H1 (cell line): Measurements from ENCODE around the gene ME1. TPM values are rescaled to one million over a fixed set of nuclear protein-coding genes. Genes with fewer than 3 reads are reported as not detected.

ENCODE experiments used
- CTCF ChIA-PET: fragments of 300-600 bp; sonication (Branson Sonifier 250); formaldehyde crosslinking; loops from one replicate; lab custom pipeline; 2021; ENCODE audit not compliant: partially characterized antibody; lab: Charles Lee
- POLR2A ChIA-PET: fragments of 300-600 bp; sonication (Branson Sonifier 250); formaldehyde crosslinking; loops from one replicate; lab custom pipeline; 2021; ENCODE audit warnings: inconsistent platforms; ENCODE audit not compliant: partially characterized antibody; lab: Charles Lee
- DNase-seq, 2 experiments: peaks; one replicate each; pipeline versions ENCODE4 v3.0.0 to v3.0.0-alpha.2; 2010 to 2022; ENCODE audit warnings: low spot score in 2 of 2, low read depth in 1 of 2, mixed read lengths in 1 of 2
- FAIRE-seq: peaks from 2 replicates; lab custom pipeline; 2011; peaks lifted over from hg19 to GRCh38; lab: Jason Lieb, UNC
- H2AFZ ChIP-seq: 2 replicates; pipeline ENCODE4 v1.8.1; 2012; ENCODE audit warnings: low read length, inconsistent platforms
- H2AK5ac ChIP-seq: 2 replicates; pipeline ENCODE4 v1.6.1; 2013; ENCODE audit warnings: low read depth, low read length
- H2BK120ac ChIP-seq: replicated peaks from 2 replicates; pipeline ENCODE3; 2013; ENCODE audit warnings: low read depth, low read length, inconsistent platforms
- H2BK12ac ChIP-seq: 2 replicates; pipeline ENCODE4 v1.6.1; 2013; ENCODE audit warnings: low read depth, low read length
- H2BK15ac ChIP-seq: 2 replicates; pipeline ENCODE4 v1.6.1; 2013; ENCODE audit warnings: low read length
- H2BK20ac ChIP-seq: 2 replicates; pipeline ENCODE4 v1.6.1; 2013; ENCODE audit warnings: low read length
- H2BK5ac ChIP-seq: 2 replicates; pipeline ENCODE4 v1.6.1; 2013; ENCODE audit warnings: low read depth, low read length
- H3K14ac ChIP-seq: 2 replicates; pipeline ENCODE4 v1.6.1; 2013; ENCODE audit warnings: inconsistent platforms; ENCODE audit not compliant: insufficient read length
- H3K18ac ChIP-seq: 2 replicates; pipeline ENCODE4 v1.6.1; 2013; ENCODE audit warnings: low read length; ENCODE audit errors: extremely low read depth
- H3K23ac ChIP-seq: 2 replicates; pipeline ENCODE4 v1.6.1; 2013; ENCODE audit warnings: inconsistent platforms; ENCODE audit not compliant: insufficient read length
- H3K23me2 ChIP-seq: 2 replicates; pipeline ENCODE4 v1.6.1; 2013; ENCODE audit warnings: low read depth, low read length
- H3K27ac ChIP-seq: 2 replicates; pipeline ENCODE4 v1.6.1; 2011; ENCODE audit warnings: low read depth, low read length, inconsistent platforms
- H3K27me3 ChIP-seq, 4 experiments: replicated peaks in 1 of 4; 1 replicate in 1 of 4; 2 replicates in 3 of 4; pipeline versions ENCODE4 v1.6.1 to v1.8.1; 2011 to 2013; ENCODE audit warnings: low read length in 3 of 4, mild to moderate bottlenecking in 3 of 4, inconsistent platforms in 2 of 4, mixed read lengths in 2 of 4, moderate library complexity in 1 of 4; ENCODE audit not compliant: control insufficient read depth in 3 of 4, insufficient read depth in 3 of 4; ENCODE audit errors: extremely low read depth in 1 of 4
- H3K36me3 ChIP-seq, 4 experiments: 2 replicates each; pipeline versions ENCODE4 v1.6.1 to v1.8.1; 2011 to 2013; ENCODE audit warnings: mild to moderate bottlenecking in 4 of 4, low read length in 3 of 4, moderate library complexity in 2 of 4, control low read depth in 1 of 4, inconsistent platforms in 1 of 4; ENCODE audit not compliant: insufficient read depth in 4 of 4, control insufficient read depth in 2 of 4
- H3K4ac ChIP-seq: replicated peaks from 2 replicates; pipeline ENCODE3; 2013; ENCODE audit warnings: low read length, low read depth, mixed read lengths, inconsistent platforms; ENCODE audit not compliant: insufficient read length
- H3K4me1 ChIP-seq, 4 experiments: replicated peaks in 1 of 4; 1 replicate in 1 of 4; 2 replicates in 3 of 4; pipeline versions ENCODE4 v1.6.1 to v1.8.1; 2011 to 2013; ENCODE audit warnings: low read length in 3 of 4, inconsistent platforms in 2 of 4, mixed read lengths in 1 of 4; ENCODE audit not compliant: insufficient read depth in 4 of 4, control insufficient read depth in 3 of 4
- H3K4me2 ChIP-seq, 2 experiments: 2 replicates each; pipeline versions ENCODE4 v1.6.1 to v1.8.1; 2011 to 2013; ENCODE audit warnings: low read depth in 2 of 2, low read length in 2 of 2, control low read depth in 1 of 2, inconsistent platforms in 1 of 2, mild to moderate bottlenecking in 1 of 2; ENCODE audit not compliant: insufficient read depth in 1 of 2
- H3K4me3 ChIP-seq, 4 experiments: fragments of 200-600, 300-600 bp in 1 of 4; sonication (generic), shearing (Covaris generic), sonication (Bioruptor Twin) in 1 of 4; 2 replicates each; pipeline versions ENCODE4 v1.5.1 to v1.8.1; 2011 to 2016; ENCODE audit warnings: low read length in 4 of 4, low read depth in 3 of 4, control low read depth in 2 of 4, inconsistent platforms in 2 of 4, mild to moderate bottlenecking in 2 of 4, mixed read lengths in 1 of 4, moderate library complexity in 1 of 4; ENCODE audit not compliant: insufficient read depth in 2 of 4; ENCODE audit errors: extremely low read depth in 1 of 4
- H3K56ac ChIP-seq: replicated peaks from 2 replicates; pipeline ENCODE3; 2013; ENCODE audit warnings: low read depth, mild to moderate bottlenecking, mixed read lengths, low read length, inconsistent platforms; ENCODE audit not compliant: insufficient read length
- H3K79me1 ChIP-seq: 2 replicates; pipeline ENCODE4 v1.6.1; 2013; ENCODE audit warnings: low read depth, low read length, control low read depth
- H3K79me2 ChIP-seq, 2 experiments: 2 replicates each; pipeline versions ENCODE4 v1.6.1 to v1.8.1; 2012 to 2013; ENCODE audit warnings: low read length in 2 of 2, mild to moderate bottlenecking in 2 of 2, inconsistent platforms in 1 of 2; ENCODE audit not compliant: insufficient read depth in 2 of 2, control insufficient read depth in 1 of 2
- H3K9ac ChIP-seq, 4 experiments: replicated peaks in 1 of 4; 1 replicate in 1 of 4; 2 replicates in 3 of 4; pipeline versions ENCODE4 v1.6.1 to v1.8.1; 2011 to 2013; ENCODE audit warnings: low read depth in 3 of 4, low read length in 3 of 4, control low read depth in 2 of 4, mild to moderate bottlenecking in 2 of 4, moderate library complexity in 2 of 4, inconsistent platforms in 1 of 4; ENCODE audit errors: extremely low read depth in 1 of 4
- H3K9me3 ChIP-seq, 2 experiments: 2 replicates each; pipeline versions ENCODE4 v1.6.1 to v1.8.1; 2012 to 2013; ENCODE audit warnings: mild to moderate bottlenecking in 2 of 2, moderate library complexity in 2 of 2, control low read depth in 1 of 2, inconsistent platforms in 1 of 2, low read depth in 1 of 2, low read length in 1 of 2, mixed read lengths in 1 of 2; ENCODE audit not compliant: insufficient read depth in 2 of 2
- H4K20me1 ChIP-seq, 2 experiments: replicated peaks in 1 of 2; 2 replicates each; pipeline versions ENCODE3 to v1.8.1; 2011 to 2013; ENCODE audit warnings: inconsistent platforms in 2 of 2, low read length in 2 of 2, mild to moderate bottlenecking in 1 of 2; ENCODE audit not compliant: insufficient read depth in 2 of 2, control insufficient read depth in 1 of 2
- H4K5ac ChIP-seq: 2 replicates; pipeline ENCODE4 v1.6.1; 2013; ENCODE audit warnings: low read length, low read depth, mixed read lengths, inconsistent platforms; ENCODE audit not compliant: insufficient read length
- H4K8ac ChIP-seq: 2 replicates; pipeline ENCODE4 v1.8.0; 2013; ENCODE audit warnings: mild to moderate bottlenecking, moderate library complexity, low read length, inconsistent platforms; ENCODE audit not compliant: insufficient read depth; ENCODE audit errors: extremely low read depth
- H4K91ac ChIP-seq: replicated peaks from 2 replicates; pipeline ENCODE3; 2013; ENCODE audit warnings: low read length, mixed read lengths, inconsistent platforms; ENCODE audit not compliant: insufficient read length
- CHD1 ChIP-seq: IDR thresholded peaks from 2 replicates; pipeline ENCODE4 v1.6.1; 2012; ENCODE audit warnings: low read depth, low read length, improper control_type of control experiment
- POU5F1 ChIP-seq: IDR thresholded peaks from 2 replicates; pipeline ENCODE4 v1.6.1; 2011; ENCODE audit warnings: low read depth, mild to moderate bottlenecking, low read length, moderate library complexity
- WGBS, 2 experiments: shearing (Covaris generic) in 1 of 2; methylation state at CpG; one replicate each; pipeline versions ENCODE4 v1.1.6 to v1.1.7; 2013 to 2015; ENCODE audit warnings: low lambda C conversion rate in 2 of 2, mixed read lengths in 2 of 2, inconsistent platforms in 1 of 2, low coverage in 1 of 2, missing lambda C conversion rate in 1 of 2; ENCODE audit not compliant: insufficient replicate concordance in 2 of 2, insufficient coverage in 1 of 2, insufficient read length in 1 of 2; ENCODE audit errors: extremely low coverage in 1 of 2, missing lambda C conversion rate in 1 of 2; 5-methylcytosine and 5-hydroxymethylcytosine counted together
- polyA plus RNA-seq, 7 experiments: library from polyadenylated mRNA; depleted of rRNA in 3 of 7; stranded (reverse) in 5 of 7; unstranded in 2 of 7; fragments of >200 nt in 5 of 7; fragments of 200-250 nt in 2 of 7; gene quantifications; 1 replicate in 5 of 7; 2 replicates in 1 of 7; 4 replicates in 1 of 7; pipeline versions ENCODE4 v1.2.1 to v1.2.3, GENCODE V29; 2011 to 2013; ENCODE audit warnings: missing spikeins in 2 of 7, mixed read lengths in 2 of 7
- total RNA-seq: library from RNA; stranded (reverse); fragmentation: NEBNext Ultra II Directional; extraction: Animal tissue kit (Norgen Biotek cat#: 25700); gene quantifications from 2 replicates; pipeline ENCODE4 v1.2.1, GENCODE V29; 2021

The ME1 gene
- total and polyA plus RNA-seq, 2 of the 8 experiments (the other 6 are each of a cell fraction or from before 2014, with no cell fraction given) = 1.3 to 3.9 TPM

DNA sequence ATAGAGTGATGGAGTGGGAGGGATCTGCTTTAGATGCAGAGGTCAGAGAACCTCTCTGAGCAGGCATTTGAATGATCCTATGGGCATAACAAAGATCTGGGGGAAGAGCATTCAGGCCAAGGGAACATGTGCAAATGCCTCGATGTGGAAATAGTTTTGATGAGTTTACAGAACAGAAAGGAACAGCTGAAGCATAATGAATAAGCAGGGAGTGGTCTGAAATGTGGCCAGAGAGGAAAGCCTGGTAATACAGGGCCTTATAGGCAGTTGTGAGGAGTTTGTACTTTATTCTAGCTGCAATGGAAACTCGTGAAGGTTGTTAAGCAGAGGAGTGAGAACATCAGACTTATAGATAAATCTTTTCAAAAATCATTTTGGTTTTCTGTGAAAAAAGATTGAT is 33.0 kb upstream of the ME1 start:
- H3K79me2 ChIP-seq = no peaks in the 10 kb centered on the region
- 80% methylated on average over 2 of the region's 2 CpGs; no CpG with 5 or more reads in 1 of the 2 experiments for WGBS, 2 experiments
- H2BK12ac ChIP-seq = no peak overlapping the region
- H2BK20ac ChIP-seq = no peak overlapping the region
- no peak overlapping the region for H2BK5ac ChIP-seq
- H3K14ac ChIP-seq = no peak overlapping the region
- H3K4me3 ChIP-seq = no peak overlapping the region
- no peak overlapping the region for H3K9ac ChIP-seq
- FAIRE-seq = no peak
- no peak overlapping the region for H2AFZ ChIP-seq
- H3K4me1 ChIP-seq = no peaks in the 10 kb centered on the region; a peak in 1 of 7 replicates
- H3K36me3 ChIP-seq = no peaks in the 10 kb centered on the region
- H3K9me3 ChIP-seq = 0 out of 4 replicates have a peak, but pooled peaks cover 0 to 3% of the 10 kb centered on the region in 2 experiments
- no peaks in the 10 kb centered on the region; the same call in 1 of the 2 replicates for H3K79me1 ChIP-seq
- no peak overlapping the region for H4K8ac ChIP-seq
- H3K23ac ChIP-seq = no peak overlapping the region
- no peak overlapping the region for H3K4ac ChIP-seq
- no peak overlapping the region for H4K91ac ChIP-seq
- no peak overlapping the region for H4K5ac ChIP-seq
- TF ChIP-seq POU5F1 (no peak), CHD1 (no peak)
- TF ChIP-seq, all 59 proteins: peak for 0
- Histone ChIP-seq H4K20me1 (no peaks in the 10 kb centered on the region), H3K18ac (no peak overlapping the region), H2BK15ac (no peak overlapping the region), H2AK5ac (no peak overlapping the region), H3K56ac (no peak overlapping the region), H2BK120ac (no peak overlapping the region), H3K27me3 (peaks cover 0 to 8% (median 3%) of the 10 kb centered on the region in 4 experiments; a peak in 5 of 7 replicates), H3K23me2 (no peaks in the 10 kb centered on the region), H3K27ac (no peak overlapping the region), H3K4me2 (no peak overlapping the region)
- POLR2A ChIA-PET = no interaction called here
- CTCF ChIA-PET = interaction anchor here (1.4 kb wide), 1 partner anchor 55 kb away, joined by 4 read pairs; no protein-coding TSS in a partner anchor
- DNase-seq = no peak
